ENCODE measurements around the gene COX6B2. TPM values are rescaled to one million over a fixed set of nuclear protein-coding genes. Genes with fewer than 3 reads are reported as not detected.

COX6B2 gene
- total RNA-seq, 2 donors from 2014 or later, result 10.2 TPM; not detected in 1

GRCh38 chr19:55321466-55322137, 32.9 kb downstream of the COX6B2 start:
- no peak overlapping the region for H3K27ac ChIP-seq
- TF ChIP-seq POLR2AphosphoS5 (IDR thresholded peaks at IDR 0.05) (no peak), POLR2A (IDR thresholded peaks at IDR 0.05) (no peak), CTCF (IDR thresholded peaks at IDR 0.05) (no peak)
- intact Hi-C loops (cut with DNase I), result no loop called here

GRCh38 chr19:55320844-55321419, 33.6 kb downstream of the COX6B2 start:
- WGBS, result 82% methylated on average over 8 of the region's 8 CpGs
- no peaks in the 10 kb centered on the region for H3K4me1 ChIP-seq (replicated peaks)
- no peaks in the 10 kb centered on the region for H3K27me3 ChIP-seq (replicated peaks; ENCODE audit: insufficient read depth)
- H3K27ac ChIP-seq, result no peak overlapping the region
- H3K36me3 ChIP-seq, result no peaks in the 10 kb centered on the region
- TF ChIP-seq POLR2A (IDR thresholded peaks at IDR 0.05), result no peak
- TF ChIP-seq CTCF (IDR thresholded peaks at IDR 0.05), result no peak
- no peak for TF ChIP-seq POLR2AphosphoS5 (IDR thresholded peaks at IDR 0.05)
- DNase-seq (ENCODE audit: low spot score), result no peak
- H3K4me3 ChIP-seq, result no peak overlapping the region
- intact Hi-C loops (cut with DNase I), result no loop called here
- no peaks in the 10 kb centered on the region for H3K9me3 ChIP-seq

More at GRCh38 chr19:55321466-55322137, 32.9 kb downstream of the COX6B2 start:
- Histone ChIP-seq H3K9me3 (no peaks in the 10 kb centered on the region), H3K36me3 (no peaks in the 10 kb centered on the region), H3K4me1 (replicated peaks) (no peaks in the 10 kb centered on the region), H3K4me3 (no peak overlapping the region), H3K27me3 (replicated peaks; ENCODE audit: insufficient read depth) (no peaks in the 10 kb centered on the region)
- no peak for DNase-seq (ENCODE audit: low spot score)
- 79% methylated on average over 9 of the region's 9 CpGs for WGBS

- H3K27ac ChIP-seq, result no peak overlapping the region
- no peaks in the 10 kb centered on the region for H3K36me3 ChIP-seq
- no peak for DNase-seq (ENCODE audit: low spot score)
- TF ChIP-seq POLR2AphosphoS5 (IDR thresholded peaks at IDR 0.05), result no peak
- TF ChIP-seq POLR2A (IDR thresholded peaks at IDR 0.05), result no peak
- TF ChIP-seq CTCF (IDR thresholded peaks at IDR 0.05), result no peak
- no peaks in the 10 kb centered on the region for H3K4me1 ChIP-seq (replicated peaks)
- H3K27me3 ChIP-seq (replicated peaks; ENCODE audit: insufficient read depth), result no peaks in the 10 kb centered on the region
- intact Hi-C loops (cut with DNase I), result no loop called here
- H3K9me3 ChIP-seq, result no peaks in the 10 kb centered on the region
- 19% methylated on average over 21 of the region's 21 CpGs for WGBS
- H3K4me3 ChIP-seq, result no peak overlapping the region
These were observed 34.7 kb downstream of the COX6B2 start for GRCh38 chr19:55319785-55320184.

GRCh38 chr19:55316646-55317045, 37.9 kb downstream of the COX6B2 start:
- 86% methylated on average over 8 of the region's 8 CpGs for WGBS
- Histone ChIP-seq H3K4me3 (no peak overlapping the region), H3K27me3 (replicated peaks; ENCODE audit: insufficient read depth) (no peaks in the 10 kb centered on the region), H3K4me1 (replicated peaks) (no peaks in the 10 kb centered on the region), H3K9me3 (no peaks in the 10 kb centered on the region), H3K27ac (no peak overlapping the region), H3K36me3 (no peaks in the 10 kb centered on the region)
- intact Hi-C loops (cut with DNase I), result no loop called here
- DNase-seq (ENCODE audit: low spot score), result no peak
- TF ChIP-seq POLR2AphosphoS5 (IDR thresholded peaks at IDR 0.05) (no peak), POLR2A (IDR thresholded peaks at IDR 0.05) (no peak), CTCF (IDR thresholded peaks at IDR 0.05) (no peak)

Data from prostate gland (tissue), 2 donors.